Measurements from ENCODE around the gene DAPK2. TPM values are rescaled to one million over a fixed set of nuclear protein-coding genes. Genes with fewer than 3 reads are reported as not detected.

The DAPK2 gene
- total RNA-seq, 4 donors from 2014 or later = 28.5 to 70.8 (median 52.7) TPM

GRCh38 chr15:64044300-64045100 is 1.8 kb downstream of the DAPK2 start:
- no peak for TF ChIP-seq POLR2A (IDR thresholded peaks at IDR 0.05)
- TF ChIP-seq CTCF (IDR thresholded peaks at IDR 0.05 in 4 of 5, conservative IDR thresholded peaks at IDR 0.05 in 1 of 5) = no peak
- peaks cover 36 to 48% of the 10 kb centered on the region in 2 donors for H3K4me1 ChIP-seq
- no peaks in the 10 kb centered on the region for H3K36me3 ChIP-seq
- in situ Hi-C loops (cut with MboI; ENCODE audit: low sequenced_read_pairs in 4 of 4) (no loop called here), intact Hi-C loops (cut with DNase I; ENCODE audit: low total_unique reads) (loop anchor here (2.0 to 5.0 kb wide), 2 partner anchors 77 to 210 kb away; no protein-coding TSS in a partner anchor)
- H3K27me3 ChIP-seq = no peaks in the 10 kb centered on the region
- H3K4me3 ChIP-seq = peak overlapping the region; percentile 73 to 83 (median 81)
- peak in 1 of 2 donors; percentile 28 for DNase-seq
- peak in 1 of 2 donors; percentile 1 for ATAC-seq
- peak overlapping the region; percentile 87 to 93 (median 91) for H3K27ac ChIP-seq
- no peaks in the 10 kb centered on the region for H3K9me3 ChIP-seq

GRCh38 chr15:64038878-64039610 is 7.2 kb downstream of the DAPK2 start:
- H3K9me3 ChIP-seq = no peaks in the 10 kb centered on the region
- no peaks in the 10 kb centered on the region for H3K27me3 ChIP-seq
- intact Hi-C loops (cut with DNase I; ENCODE audit: low total_unique reads) (no loop called here), in situ Hi-C loops (cut with MboI; ENCODE audit: low sequenced_read_pairs in 4 of 4) (no loop called here)
- H3K4me3 ChIP-seq = no peak overlapping the region
- H3K4me1 ChIP-seq = peaks cover 32 to 34% of the 10 kb centered on the region in 2 donors
- ATAC-seq = no peak
- H3K27ac ChIP-seq = peak overlapping the region in 2 of 4 donors; percentile 39 to 93
- peaks cover 0 to 24% of the 10 kb centered on the region in 2 donors for H3K36me3 ChIP-seq
- DNase-seq = no peak
- TF ChIP-seq POLR2A (IDR thresholded peaks at IDR 0.05) (no peak), CTCF (IDR thresholded peaks at IDR 0.05 in 4 of 5, conservative IDR thresholded peaks at IDR 0.05 in 1 of 5) (no peak)

GRCh38 chr15:64037966-64038365 is 8.3 kb downstream of the DAPK2 start:
- TF ChIP-seq CTCF (IDR thresholded peaks at IDR 0.05 in 4 of 5, conservative IDR thresholded peaks at IDR 0.05 in 1 of 5) = no peak
- no peak for TF ChIP-seq POLR2A (IDR thresholded peaks at IDR 0.05)
- in situ Hi-C loops (cut with MboI; ENCODE audit: low sequenced_read_pairs in 4 of 4) (no loop called here), intact Hi-C loops (cut with DNase I; ENCODE audit: low total_unique reads) (no loop called here)
- peaks cover 0 to 26% of the 10 kb centered on the region in 2 donors for H3K36me3 ChIP-seq
- peak overlapping the region in 2 of 4 donors; percentile 31 to 93 for H3K27ac ChIP-seq
- peaks cover 23 to 25% of the 10 kb centered on the region in 2 donors for H3K4me1 ChIP-seq
- H3K27me3 ChIP-seq = no peaks in the 10 kb centered on the region
- no peaks in the 10 kb centered on the region for H3K9me3 ChIP-seq
- H3K4me3 ChIP-seq = no peak overlapping the region
- no peak for DNase-seq
- ATAC-seq = no peak

GRCh38 chr15:64037116-64037515 is 9.2 kb downstream of the DAPK2 start:
- TF ChIP-seq POLR2A (IDR thresholded peaks at IDR 0.05) = no peak
- intact Hi-C loops (cut with DNase I; ENCODE audit: low total_unique reads) = no loop called here
- Histone ChIP-seq H3K27me3 (no peaks in the 10 kb centered on the region), H3K27ac (peak overlapping the region in 2 of 4 donors; percentile 31 to 93), H3K4me3 (no peak overlapping the region), H3K4me1 (peaks cover 15 to 24% of the 10 kb centered on the region in 2 donors), H3K9me3 (no peaks in the 10 kb centered on the region), H3K36me3 (peaks cover 0 to 26% of the 10 kb centered on the region in 2 donors)
- in situ Hi-C loops (cut with MboI; ENCODE audit: low sequenced_read_pairs in 4 of 4) = no loop called here
- DNase-seq (no peak), ATAC-seq (no peak)

- H3K4me3 ChIP-seq = no peak overlapping the region
- TF ChIP-seq CTCF (IDR thresholded peaks at IDR 0.05 in 4 of 5, conservative IDR thresholded peaks at IDR 0.05 in 1 of 5) (no peak), POLR2A (IDR thresholded peaks at IDR 0.05) (no peak)
- peak overlapping the region in 3 of 4 donors; percentile 2 to 52 (median 34) for H3K27ac ChIP-seq
- H3K36me3 ChIP-seq = peaks cover 0 to 26% of the 10 kb centered on the region in 2 donors
- no peak for DNase-seq
- ATAC-seq = no peak
- intact Hi-C loops (cut with DNase I; ENCODE audit: low total_unique reads) (no loop called here), in situ Hi-C loops (cut with MboI; ENCODE audit: low sequenced_read_pairs in 4 of 4) (no loop called here)
- no peaks in the 10 kb centered on the region for H3K27me3 ChIP-seq
- H3K4me1 ChIP-seq = peaks cover 7 to 19% of the 10 kb centered on the region in 2 donors
- no peaks in the 10 kb centered on the region for H3K9me3 ChIP-seq
Measured at GRCh38 chr15:64035525-64035924, 10.8 kb downstream of the DAPK2 start.
